Body of pancreas (tissue), 4 donors: Measurements from ENCODE around the gene DOCK2.

ENCODE experiments used
- POLR2A ChIP-seq, 3 donors: fragments of 450-650 bp; IDR thresholded peaks; one replicate each; pipeline ENCODE4 v1.6.1; 2016; ENCODE audit warnings: antibody characterized with exemption in 3 of 3, mild to moderate bottlenecking in 2 of 3
- TF ChIP-seq, protein P1 (sequence below), 7 experiments: fragments of 450-650 bp in 4 of 7; fragments of 200-600 bp in 3 of 7; sonication (generic) in 3 of 7; IDR thresholded peaks; one replicate each; pipeline ENCODE4 v1.5.1; 2016 to 2019; ENCODE audit warnings: antibody characterized with exemption in 7 of 7

DNA sequence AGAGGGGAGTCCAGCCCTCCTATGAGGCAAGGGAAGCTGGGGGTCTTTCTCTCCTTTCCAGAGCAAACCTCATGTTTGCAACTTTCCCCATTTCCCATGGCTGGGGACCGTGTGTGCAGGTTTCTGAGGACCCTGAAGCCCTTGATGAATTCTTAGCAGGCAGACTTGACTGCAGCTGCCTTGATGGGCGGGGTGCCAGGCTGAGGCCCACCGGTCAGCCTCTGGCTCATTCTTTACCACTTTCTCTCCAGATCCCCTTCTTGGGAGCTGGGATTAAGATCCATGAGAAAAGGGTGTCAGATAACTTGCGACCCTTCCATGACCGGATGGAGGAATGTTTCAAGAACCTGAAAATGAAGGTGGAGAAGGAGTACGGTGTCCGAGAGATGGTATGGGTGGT is 438.6 kb downstream of the DOCK2 start:
- no peak for TF ChIP-seq POLR2A (IDR thresholded peaks at IDR 0.05)
- TF ChIP-seq, protein P1, sequence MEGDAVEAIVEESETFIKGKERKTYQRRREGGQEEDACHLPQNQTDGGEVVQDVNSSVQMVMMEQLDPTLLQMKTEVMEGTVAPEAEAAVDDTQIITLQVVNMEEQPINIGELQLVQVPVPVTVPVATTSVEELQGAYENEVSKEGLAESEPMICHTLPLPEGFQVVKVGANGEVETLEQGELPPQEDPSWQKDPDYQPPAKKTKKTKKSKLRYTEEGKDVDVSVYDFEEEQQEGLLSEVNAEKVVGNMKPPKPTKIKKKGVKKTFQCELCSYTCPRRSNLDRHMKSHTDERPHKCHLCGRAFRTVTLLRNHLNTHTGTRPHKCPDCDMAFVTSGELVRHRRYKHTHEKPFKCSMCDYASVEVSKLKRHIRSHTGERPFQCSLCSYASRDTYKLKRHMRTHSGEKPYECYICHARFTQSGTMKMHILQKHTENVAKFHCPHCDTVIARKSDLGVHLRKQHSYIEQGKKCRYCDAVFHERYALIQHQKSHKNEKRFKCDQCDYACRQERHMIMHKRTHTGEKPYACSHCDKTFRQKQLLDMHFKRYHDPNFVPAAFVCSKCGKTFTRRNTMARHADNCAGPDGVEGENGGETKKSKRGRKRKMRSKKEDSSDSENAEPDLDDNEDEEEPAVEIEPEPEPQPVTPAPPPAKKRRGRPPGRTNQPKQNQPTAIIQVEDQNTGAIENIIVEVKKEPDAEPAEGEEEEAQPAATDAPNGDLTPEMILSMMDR (IDR thresholded peaks at IDR 0.05), result no peak
